Measurements from ENCODE around the gene SP6.

Gene SP6

DNA sequence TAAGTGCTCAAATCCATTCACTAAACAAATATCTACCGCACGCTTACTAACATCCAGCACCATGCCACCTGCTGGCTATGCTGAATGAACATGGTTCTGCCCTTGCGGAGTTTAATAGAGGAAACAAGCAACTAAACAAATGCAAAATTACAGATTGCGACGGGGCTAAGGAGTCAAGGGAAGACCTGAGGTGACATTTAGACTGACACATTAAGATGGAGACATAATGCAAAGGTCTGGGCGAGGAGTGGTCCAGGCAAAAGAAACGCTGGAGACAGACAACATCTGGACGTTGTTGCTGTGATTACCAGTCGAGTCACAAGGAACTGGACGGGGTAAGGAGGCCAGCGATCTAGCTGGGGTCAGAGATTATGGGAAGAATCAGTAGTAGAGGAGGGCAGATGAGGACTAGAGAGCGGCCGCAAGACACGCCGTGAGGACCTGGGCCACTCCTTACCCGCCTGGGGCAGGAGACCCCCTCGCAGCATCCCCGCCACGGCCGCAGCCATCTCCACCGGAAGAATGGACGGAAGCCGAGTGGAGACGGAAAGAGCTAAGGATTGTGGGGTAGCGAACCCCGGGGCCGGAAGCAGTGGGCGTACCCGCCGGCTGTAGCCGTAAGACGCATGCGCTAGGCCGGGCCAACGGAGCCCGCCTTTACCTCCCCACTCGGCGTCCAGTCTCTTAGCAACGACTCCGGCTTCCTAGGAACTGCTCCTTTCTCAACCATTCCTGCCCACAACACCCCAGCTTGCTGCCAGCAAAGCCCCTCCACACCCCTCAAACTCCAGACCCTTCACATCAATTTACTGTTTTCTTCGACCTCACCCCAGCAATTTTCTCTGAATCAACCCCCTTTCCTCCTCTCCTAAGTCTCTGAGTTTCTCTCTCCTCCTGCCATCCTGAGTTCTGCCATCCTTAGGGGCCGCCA, 19.7 kb downstream of the SP6 start, which contains the start of the genes LRRC46 and MRPL10:
Gene LRRC46, plus strand, starts transcription at position 668 of the 931 bp plus-strand sequence. CDS start 320 bp downstream, outside the sequence.
Gene MRPL10, minus strand, starts transcription at position 539 of the 931 bp plus-strand sequence. Its CDS starts 30 bp downstream, at position 509.
- peak; percentile 94 to 95 for DNase-seq

DNA sequence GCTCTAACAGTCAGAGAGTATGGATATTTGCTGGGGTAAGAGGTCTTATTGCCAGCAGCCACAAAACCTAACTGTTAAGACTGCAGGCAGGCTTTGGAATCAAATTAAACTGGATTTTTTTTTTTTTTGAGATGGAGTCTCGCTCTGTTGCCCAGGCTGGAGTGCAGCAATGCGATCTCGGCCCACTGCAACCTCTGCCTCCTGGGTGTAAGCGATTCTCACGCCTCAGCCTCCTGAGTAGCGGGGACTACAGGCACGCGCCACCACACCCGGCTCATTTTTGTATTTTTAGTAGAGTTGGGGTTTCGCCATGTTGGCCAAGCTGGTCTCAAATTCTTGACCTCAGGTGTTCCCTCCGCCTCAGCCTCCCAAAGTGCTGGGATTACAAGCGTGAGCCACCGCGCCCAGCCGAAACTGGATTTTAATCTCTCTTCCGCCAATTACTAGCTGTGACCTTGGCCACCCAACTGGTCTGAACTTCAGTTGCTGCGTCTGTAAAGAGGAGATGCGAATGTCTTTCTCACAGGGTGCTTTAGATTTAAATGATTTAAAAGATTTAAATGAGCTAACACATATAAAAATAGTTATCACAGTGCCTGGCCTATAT, 20.5 kb downstream of the SP6 start:
- no peak for DNase-seq

DNA sequence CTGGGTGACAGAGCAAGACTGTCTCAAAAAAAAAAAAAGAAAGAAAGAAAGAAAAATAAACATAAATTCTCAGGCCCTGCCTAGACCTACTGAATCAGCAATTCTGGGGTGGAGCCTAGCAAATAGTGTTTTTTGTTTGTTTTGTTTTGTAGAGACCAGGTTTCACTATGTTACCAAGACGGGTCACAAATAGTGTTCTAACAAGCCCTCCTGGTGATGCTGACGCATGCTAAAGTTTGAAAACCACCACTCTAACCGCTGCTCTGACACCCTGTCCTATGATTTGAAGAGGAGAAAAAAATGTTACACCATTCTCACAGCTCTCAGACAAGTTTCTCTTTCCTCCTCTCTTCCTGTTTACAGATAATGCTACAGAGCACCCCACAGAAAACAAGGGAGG, 21.1 kb downstream of the SP6 start:
- peak; percentile 85 to 93 for DNase-seq

DNA sequence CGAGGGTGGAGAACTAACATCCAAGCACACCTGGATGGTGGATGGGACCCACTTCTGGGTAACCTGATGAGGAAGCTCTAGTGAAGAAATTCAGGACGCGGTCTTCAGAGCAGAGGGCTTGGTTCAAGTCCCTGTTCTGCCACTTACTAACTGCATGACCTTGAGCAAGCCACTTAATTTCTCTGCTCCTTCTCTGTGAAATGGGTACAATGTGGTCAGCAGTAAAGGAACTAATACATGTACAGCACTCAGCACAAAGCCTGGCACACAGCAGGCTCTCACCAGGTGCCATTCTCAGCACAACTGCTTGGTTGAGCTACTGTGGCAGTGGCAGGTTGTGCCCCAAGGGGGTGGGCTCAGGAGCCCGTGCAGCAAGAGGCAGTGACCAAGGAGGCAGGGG, 27.4 kb downstream of the SP6 start:
- no peak for DNase-seq

DNA sequence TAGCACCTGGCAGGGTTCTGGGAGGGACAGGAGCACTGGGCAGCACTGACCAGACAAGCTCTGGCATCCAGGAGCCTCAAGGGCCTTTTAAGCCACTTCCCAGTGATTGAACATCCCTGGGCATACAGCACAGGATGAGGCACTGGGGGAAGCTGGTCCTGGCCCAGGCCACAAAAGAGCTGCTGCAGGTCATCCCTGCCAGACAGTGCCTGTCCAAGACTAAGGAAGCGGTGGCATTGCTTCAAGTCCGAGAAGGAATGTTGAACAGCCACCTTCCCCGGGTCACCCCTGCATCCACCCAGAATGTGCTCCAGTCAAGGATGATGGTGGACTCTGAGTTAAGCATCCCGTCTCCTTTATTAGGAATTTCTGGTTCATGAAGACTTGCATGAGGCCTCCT, 28.2 kb downstream of the SP6 start:
- no peak for DNase-seq

DNA sequence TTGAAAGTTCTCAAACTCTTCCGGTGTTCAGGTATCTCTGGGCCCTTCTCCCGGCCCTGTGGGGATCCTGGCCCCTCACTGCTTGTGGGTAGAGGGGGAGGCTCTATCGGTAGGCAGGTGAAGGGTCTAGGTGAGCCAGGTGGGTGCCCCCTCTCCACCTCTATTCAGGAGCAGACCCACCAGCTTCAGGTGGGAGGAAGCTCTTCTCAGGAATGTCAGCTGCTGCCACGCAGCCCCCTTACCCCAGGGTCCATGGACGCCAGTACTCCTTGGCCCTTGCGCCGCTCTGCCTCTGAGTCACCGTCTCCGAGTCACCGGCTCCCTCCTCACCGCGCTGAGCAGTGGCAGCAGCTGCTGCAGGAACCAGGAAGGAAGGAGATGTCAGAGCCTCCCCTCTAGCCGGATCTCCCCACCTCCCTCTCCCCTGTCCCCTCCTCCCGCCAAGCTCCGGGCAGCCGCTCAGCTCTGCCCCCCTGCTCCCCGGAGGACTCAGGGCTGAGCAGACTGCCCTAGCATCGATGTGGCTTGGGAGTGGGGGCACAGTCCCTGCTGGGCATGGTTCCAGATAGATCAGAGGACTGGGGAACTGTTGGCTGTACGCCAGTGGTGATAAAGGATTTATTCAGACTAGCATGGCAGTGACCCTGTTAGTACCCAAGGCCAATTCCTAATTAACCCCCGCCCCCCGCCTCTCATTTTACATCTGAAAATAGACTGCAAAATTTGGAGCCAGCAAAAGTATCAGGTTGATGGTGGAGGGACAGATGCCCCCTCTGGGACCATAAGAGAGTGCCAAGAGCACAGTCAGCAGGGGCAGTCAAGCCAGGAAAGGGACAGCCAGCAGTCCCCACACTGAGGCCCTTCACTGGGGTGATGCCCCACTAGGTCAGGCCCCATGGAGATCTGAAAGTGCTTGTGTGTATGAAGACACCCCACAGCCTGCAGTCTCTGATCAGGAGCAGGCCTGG, 29.3 kb downstream of the SP6 start, which contains the start of gene OSBPL7:
Gene OSBPL7, minus strand, starts transcription at position 371 of the 968 bp plus-strand sequence. CDS start 1,516 bp downstream, outside the sequence.
- DNase-seq, result peak; percentile 87

DNA sequence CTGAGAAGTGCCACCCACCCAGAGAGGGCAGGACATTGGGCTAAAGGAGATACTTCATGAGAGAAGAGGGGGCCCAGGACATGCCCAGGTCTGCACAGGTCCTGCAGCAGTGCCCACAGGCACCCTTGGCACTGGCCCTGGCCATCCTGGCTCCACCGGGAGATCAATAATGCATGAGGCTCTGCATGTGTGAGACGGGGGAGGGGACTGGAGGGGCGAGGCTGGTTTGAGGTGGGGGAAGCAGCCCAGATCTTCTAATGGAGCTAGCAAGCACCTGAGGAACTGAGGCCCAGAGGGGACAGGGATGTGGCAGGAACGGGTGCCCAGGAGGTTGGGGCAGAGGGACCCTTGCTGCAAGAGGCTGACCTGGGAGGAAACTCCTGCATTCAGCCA, 29.9 kb downstream of the SP6 start:
- DNase-seq, result no peak

DNA sequence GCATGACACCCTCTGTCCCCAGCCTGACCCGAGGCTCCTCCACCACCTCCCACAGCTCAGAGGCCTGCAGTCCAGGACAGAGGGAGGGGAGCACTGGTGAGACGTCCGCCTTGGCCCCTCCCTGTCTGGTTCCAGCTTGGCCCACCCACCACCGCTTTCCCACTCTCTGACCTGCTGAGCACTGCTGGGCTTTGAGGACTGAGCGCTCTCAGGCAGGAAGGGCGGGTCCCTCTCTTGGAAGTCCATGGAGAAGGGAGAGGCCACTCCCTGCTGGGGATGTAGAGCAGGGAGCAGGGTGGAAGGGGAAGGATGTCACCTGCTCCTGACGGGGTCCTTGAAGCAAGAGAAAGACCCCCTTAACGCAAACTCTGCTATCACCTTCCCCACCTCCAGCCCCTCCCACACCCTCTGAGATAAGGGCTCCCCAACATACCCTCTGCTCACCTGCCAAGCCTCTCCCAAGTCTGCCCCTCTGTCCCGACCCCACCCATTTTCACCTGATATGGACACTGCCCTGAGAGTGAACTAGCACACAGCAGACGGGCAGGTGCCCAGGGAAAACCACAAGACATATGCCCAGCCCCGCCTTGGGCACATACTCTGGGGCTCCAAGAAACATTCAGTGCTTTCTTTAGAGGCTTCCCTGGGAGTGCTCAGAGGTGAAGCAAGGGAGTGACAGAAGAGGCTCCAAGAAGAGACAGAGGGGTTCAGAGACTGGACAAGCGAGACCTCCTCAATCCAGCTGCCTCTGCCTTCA, 30.8 kb downstream of the SP6 start:
- no peak for DNase-seq

DNA sequence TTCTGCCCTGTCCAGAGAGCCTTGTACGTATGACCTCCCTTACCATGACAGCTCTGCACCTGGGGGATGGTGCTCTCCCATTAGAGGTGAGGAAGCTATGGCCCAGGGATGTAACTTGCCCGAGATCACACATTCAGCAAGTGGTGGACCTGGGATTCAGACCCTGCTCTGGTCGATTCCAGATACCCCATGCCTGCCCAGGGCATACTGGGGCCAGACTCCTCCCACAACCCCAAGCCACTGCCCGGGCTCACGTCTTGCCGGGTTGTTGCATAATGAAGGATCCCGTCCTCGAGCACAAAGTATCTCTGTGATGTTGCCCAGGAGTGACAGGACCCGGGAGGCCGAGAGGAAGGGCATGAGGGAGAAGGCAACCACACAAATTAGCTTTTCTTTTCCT, 31.5 kb downstream of the SP6 start:
- DNase-seq, result no peak

DNA sequence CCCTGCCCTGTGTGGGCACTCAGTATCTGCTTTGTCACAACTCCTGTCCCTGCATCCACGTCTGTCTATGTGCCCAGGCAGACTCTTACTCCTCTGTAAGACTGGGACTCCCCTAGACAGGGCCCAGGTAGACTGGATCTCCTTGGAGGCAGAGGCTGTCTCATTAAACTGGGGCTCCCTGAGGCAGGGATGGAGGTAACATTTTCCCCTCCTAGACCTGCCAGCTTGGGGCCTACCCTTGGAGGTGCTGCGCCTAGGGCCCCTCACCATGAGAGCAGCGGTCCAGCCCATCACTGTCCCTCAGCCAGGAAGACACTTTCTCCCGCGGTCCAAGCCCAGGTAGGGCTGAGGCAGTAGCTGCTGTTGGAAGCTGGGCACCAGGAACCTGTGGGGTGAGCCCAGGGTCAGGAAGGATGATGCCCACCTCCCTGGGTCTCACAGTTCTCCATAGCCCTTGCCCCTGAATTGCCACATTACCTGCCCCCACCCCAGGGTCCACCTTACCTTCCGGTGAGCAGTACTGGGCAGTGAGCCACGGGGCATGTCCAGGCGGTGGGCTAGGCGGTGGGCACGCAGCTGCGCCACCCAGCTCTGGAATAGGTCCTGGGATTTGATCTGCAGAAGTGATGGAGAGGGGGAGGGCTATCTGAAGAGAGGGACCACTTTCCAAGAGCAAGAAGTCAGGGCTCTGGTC, 32.8 kb downstream of the SP6 start:
- DNase-seq, result no peak

DNA sequence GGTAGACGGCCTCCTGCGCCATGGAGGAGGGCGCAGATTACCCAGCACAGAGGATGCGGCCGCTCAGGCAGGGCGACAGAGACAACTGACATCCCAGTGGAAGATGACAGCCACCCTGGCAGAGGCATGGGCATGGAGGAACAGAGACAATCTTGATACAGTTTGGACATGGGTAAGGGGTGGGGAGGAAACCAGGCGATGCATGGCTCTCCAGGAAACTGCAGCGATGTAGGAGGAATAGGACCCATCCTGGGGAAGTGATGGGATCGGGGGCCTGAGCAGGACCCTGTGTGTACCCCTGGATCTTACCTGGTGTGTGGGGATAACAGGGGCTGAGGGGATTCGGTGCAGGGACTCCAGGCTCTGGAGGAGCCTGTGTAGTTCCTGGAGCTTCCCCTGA, 34.0 kb downstream of the SP6 start:
- DNase-seq, result no peak

DNA sequence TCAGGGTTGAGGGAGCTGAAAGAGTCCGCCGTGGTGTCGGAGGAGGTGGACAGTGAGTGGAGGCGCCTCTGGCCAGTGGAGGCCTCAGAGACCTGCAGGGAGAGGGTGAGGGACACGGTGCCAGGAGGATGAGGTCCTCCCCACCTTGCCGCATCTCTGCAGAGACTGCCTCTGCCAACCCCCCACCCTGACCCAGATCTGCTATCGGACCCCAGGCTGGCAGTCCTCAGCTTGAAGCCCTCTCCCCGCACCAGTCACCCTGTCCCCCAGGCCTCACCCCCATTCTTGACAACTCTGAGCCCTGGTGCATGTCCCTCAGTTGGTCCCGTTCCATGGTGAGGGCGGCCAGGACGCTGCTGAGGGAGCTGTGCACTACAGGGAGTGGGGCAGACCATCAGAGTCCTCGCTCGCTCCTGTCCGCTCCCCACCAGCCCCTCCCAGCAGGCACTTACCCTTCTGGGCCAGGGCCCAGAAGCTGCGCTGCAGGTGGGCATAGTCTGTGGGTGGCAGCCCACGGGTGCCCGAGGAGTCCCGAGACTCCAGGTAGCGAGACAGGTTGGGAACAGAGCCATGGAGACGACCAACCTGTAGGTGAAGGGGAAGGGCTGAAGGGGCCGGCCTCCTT, 34.7 kb downstream of the SP6 start:
- no peak for DNase-seq

DNA sequence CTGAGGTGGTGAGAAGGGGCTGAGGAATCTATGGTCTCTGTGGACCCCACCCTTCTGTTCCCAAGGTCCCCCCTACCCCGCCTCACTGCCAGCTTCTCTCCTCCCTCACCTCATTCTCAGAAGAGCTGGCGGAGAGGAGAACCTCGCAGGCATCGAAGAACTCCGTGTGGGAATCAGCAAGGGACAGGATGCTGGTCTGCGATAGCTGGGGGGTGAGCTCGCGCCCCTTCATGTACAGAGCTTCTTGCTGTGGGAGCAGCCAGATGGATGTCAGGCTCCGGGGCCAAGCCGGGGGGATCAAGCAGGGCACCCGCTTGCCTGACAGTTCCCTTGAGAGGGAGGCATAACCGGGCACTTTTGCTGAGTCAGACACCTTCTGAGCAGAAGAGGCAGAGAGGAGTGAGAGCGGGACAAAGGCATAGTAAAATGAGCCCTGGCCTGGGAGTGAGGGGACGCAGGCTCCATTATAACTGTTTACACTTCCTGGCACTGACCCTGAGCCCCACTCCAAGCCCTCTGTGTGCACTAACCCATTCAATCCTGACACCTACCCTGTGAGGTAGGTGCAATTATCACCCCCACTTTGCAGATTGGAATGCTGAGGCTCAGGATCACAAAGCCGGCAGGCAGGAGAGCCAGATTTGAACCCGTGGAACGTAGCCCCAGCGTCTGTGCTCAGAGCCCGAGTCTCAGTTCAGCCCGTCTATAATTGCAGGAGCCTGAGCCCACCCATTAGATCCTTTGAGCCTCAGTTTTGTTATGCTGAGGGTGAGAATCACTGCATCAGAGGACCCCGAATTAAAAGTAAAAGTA, 35.7 kb downstream of the SP6 start:
- no peak for DNase-seq

DNA sequence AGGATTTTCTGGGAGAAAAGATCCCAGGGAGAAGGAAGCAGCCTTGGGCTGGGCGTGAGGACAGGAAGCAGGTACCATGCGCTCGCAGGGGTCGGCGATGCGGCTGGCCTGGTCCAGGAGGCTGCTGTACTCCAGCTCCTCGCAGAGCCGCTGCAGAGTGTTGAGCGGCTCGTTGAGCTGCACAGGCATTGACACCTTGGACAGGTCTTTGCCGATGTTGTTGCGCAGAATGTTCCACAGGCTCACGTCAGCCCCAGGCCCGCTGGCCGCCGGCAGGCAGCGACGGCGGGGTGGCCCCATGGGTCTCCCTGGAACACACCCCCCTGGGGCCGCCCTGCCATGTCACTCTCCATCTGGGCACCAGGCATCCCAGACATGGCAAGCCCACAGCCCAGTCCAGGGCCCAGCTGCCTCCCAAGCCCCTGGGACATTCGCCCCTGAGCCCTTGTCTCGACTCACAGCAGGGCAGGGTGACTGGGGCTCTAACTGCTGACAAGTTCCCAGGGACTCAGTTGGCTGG, 37.4 kb downstream of the SP6 start:
- DNase-seq, result no peak

DNA sequence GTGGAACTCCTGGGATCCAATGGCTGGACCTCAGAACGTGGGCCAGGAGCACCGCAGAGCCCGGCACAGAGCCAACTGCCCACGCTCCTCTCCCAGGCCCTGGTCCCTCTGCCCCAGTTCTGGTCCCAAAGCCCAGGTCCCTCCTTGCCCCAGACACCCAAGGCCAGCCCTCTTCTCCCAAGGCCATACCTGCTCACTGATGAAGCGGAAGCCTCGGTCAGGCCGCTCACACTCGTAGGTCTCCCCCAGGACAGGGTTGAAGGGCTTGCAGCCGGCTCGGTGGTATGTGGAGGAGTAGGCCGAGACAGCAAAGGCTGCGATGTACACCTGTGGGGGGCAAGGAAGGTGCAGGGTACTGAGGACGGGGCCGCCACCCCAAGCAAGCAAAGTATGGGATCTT, 37.9 kb downstream of the SP6 start:
- no peak for DNase-seq

DNA sequence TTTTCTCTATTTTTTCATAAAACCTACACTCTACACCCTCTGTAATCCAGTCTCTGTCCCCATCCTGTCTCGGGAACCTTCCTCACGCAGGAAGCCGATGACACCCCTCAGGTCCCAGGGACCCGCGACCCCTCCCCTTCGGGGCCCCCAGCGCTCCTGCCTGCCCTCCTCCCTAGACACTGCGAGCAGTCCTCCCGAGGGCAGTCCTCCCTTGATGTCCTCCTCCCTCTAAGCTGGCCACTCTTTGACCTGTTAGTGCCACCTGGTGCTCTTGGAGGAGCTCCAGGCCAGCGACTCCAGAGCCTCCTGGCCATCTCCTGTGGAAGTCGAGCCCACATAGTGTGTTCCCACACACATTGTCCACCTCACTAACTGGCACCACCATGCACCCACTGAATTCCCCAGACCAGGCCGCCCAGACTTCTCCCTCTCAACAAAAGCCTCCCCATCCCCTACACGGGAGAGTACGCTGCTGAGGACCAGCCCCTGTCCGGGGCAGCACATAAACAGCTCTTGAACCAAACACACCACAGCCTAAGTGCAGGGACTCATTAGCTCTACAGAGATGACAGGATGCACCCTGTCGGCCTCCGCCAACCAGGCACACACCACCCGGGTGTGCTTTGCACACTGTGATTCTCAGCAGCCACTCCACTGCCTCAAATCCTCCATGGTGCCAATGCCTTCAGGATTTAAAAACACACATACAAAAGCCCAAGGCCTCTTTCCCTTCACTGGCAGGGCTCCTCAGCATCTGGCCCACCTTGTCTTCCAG, 38.6 kb downstream of the SP6 start:
- no peak for DNase-seq

DNA sequence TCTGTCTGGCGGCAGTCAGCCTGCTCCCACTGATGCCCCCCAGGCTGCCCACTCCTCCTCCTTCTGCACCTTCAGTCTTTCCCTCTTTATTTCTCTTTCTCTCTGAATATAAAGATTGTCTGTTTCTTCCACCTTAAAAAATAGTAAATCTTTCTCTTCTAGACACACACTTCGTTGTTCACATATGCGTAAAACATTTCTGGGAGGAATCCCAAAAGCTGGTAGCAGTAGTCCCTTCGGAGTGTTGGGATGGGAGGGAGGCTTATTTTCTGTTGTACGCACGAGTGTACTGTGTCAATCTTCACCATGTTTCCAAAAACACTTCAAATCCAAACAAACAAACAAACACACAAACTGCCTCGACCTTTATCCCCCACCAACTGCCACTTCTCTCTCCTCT, 39.3 kb downstream of the SP6 start:
- no peak for DNase-seq

DNA sequence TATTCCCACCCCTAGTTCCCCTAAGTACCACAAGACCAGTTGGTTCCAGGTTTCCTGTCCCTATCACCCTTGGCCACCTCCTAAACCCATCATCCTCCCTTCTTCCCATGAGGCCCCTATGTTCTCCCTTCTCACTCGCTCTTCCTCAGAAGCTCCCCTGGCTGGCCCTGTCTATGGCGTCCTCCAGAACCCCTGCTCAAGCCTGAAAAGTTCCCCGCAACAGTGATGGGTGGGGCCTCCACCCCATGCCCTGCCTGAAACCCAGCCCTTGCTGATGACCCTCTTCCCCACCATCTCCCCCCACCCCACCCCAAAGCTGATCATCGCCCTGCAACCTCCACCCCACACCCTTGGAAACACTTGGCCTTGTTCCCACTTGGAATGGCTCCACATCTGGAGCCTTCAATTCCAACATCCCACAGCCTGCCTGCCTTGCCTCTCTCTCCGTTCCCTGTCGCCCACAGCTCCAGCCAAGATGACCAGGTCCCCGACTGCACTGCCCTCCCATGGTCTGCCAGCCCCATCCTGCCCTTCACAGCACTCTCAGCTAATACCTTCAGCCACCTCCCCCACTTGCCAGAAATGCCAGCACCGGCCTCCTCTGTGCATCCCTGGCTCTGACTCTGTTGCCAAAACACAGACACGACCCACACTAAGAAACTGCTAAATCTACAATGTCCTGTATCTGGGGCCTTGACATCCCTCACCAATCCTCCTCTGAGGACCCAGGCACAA, 39.9 kb downstream of the SP6 start:
- DNase-seq, result no peak

All from CD4-positive, alpha-beta T cell treated with Interleukin-4 for 1 hour (primary cell).